NCI-H2227 (cell line): Measurements from ENCODE around the gene MELK.
"Not testable (repeated sequence)": the region's sequence is repeated elsewhere in the genome, so short reads cannot be mapped to it uniquely, and the experiment has no call there.

ENCODE experiments used
- DNase-seq: peaks from one replicate; lab custom pipeline; 2025; ENCODE audit not compliant: unreplicated experiment; lab: John Stamatoyannopoulos, UW

Gene MELK

DNA sequence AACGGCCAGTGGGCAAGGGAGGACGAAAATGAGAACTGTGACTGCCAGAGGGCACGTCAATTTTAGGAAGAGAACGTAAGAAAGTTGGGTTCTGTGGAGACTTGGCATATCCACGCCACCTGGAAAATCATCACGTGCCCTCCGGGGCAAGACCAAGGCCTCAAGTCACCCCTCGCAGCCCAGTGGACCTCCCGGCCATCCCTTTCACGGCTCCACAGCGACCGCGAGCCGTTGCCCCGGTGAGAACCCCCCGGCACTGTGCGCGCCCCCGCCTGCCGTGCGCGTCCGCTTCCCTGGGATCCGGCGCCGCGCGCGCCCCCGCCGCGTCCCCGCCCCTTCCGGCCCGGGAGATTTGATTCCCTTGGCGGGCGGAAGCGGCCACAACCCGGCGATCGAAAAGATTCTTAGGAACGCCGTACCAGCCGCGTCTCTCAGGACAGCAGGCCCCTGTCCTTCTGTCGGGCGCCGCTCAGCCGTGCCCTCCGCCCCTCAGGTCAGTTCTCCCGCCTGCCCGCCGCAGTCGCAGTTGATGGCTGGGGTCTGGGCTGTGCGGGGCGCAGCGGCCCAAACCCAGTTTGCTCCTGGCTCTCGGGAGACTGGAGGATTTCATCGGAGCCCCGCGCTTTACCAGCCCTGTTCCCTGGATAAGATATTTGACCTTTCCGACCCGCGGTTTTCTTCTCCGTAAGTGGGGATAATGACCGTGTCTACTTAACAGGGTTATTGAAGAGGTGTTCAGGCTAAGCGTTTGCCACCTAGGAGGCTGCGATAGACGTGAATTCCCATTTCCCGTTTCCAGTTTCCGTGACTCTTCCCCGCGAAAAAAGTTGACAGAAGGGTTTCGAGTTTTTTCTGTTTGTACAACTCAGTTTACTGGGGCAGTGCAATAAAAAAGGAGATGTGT lies at the start of gene MELK:
Gene MELK, plus strand, starts transcription at position 381 of the 904 bp plus-strand sequence. CDS start 8,787 bp downstream, outside the sequence.
- peak; percentile 89 for DNase-seq

DNA sequence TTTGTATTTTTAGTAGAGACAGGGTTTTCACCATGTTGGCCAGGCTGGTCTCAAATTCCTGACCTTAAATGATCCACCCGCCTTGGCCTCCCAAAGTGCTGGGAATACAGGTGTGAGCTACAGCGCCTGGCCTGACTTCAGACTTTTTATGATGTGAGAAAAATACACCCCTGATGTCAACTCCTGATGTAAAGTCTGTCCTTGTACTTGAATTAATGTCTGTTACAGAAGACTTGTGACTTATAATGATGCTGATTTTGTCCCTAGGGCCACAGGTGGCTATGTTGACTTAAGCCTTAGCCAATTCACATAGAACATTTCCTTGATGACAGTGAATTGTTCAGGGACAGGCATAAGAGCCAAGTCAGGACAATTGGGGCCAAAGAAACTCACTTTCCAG lies 42.5 kb upstream of the MELK start:
- DNase-seq, result no peak

DNA sequence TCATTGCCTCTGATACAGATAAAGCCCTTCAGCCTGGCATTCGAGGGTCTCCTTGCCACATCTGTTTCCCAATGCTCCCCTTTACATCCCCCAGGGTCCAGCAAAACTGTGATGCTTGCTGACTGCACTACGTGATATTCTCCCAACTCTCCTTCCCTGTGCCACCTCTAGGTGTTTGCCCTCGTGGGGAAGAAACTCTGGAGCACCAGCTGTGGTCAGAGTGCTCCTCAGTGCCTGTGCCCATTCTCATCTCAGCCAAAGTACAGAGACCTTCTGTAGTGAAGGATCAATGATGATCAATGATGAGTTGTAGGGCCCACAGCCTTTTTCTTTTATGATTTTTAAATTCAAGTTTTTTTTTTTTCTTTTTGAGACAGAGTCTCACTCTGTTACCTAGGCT lies 40.3 kb upstream of the MELK start:
- no peak for DNase-seq

DNA sequence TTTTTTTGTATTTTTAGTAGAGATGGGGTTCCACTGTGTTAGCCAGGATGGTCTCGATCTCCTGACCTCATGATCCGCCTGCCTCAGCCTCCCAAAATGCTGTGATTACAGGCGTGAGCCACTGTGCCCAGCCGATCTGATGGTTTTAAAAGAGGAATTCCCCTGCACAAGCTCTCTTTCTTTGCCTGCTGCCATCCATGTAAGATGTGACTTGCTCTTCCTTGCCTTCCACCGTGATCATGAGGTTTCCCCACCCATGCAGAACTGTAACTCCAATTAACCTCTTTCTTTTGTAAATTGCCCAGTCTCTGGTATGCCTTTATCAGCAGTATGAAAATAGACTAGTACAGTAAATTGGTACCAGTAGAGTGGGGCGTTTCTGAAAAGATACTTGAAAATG lies 39.0 kb upstream of the MELK start:
- not testable (repeated sequence) for DNase-seq

DNA sequence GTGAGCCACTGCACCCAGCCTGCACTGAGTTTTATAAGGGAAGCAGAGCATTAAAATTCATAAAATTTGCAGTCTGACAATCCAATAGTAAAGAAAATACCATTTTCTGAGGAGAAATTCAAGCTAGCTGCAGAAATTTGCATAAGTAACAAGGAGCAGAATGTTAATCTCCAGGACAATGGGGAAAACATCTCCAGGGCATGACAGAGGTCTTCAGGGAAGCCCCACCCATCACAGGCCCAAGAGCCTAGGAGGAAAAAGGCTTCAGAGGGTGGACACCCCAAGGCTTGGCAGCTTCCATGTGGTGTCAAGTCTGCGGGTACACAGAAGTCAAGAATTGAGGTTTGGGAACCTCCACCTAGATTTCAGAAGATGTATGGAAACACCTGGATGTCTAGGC lies 37.6 kb upstream of the MELK start:
- no peak for DNase-seq

DNA sequence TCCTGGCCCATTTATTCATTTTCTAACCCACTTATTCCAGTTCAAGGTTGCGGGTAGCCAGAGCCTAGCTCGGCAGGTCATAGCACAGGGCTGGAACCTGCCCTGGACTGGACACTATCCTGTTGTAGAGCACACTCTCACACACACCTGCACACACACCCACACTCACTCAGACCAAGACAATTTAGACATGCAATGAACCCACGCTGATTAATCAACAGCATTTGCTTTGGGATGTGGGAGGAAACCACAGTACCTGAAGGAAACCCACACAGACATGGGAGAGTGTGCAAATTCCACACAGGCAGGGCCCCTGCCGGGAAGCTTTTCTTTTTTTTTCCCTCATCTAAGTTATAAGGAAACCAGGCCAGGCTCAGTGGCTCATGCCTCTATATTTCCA lies 34.8 kb upstream of the MELK start:
- no peak for DNase-seq

DNA sequence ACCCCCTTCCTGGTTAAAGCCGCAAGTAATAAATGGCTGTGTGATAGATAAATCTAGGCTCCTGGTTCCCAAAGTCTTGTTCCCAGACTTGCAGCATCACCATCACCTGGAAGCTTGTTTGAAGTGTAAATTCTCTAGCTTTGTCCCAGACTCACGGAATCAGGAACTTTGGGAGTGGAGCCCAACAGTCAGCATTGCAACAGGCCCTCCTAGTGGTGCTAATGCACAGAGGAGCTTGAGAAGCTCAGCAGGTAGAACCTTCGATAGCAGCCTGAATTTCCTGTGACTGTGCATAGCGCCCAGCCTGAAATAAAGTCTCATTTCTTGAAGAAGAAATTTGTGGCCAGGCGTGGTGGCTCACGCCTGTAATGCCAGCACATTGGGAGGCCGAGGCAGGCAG lies 30.3 kb upstream of the MELK start:
- DNase-seq, result no peak

DNA sequence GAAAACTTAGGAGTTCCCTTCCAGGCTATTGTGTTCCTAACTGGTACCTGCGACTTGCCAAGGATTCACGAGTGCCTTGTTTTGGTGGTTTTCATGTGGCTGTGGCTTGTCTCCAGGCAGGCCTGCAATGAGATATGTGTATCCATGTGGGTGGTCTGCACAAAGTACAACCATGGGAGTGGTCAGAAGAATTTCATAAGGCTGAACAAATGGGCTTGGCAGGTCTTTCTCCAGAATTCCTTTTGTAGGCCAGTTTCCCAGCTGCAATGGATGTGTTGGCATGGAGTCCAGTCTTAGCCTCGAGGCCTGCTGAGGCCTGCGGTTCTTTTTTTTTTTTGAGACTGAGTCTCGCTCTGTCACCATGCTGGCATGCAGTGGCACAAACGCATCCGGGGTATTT lies 28.8 kb upstream of the MELK start:
- DNase-seq, result no peak

DNA sequence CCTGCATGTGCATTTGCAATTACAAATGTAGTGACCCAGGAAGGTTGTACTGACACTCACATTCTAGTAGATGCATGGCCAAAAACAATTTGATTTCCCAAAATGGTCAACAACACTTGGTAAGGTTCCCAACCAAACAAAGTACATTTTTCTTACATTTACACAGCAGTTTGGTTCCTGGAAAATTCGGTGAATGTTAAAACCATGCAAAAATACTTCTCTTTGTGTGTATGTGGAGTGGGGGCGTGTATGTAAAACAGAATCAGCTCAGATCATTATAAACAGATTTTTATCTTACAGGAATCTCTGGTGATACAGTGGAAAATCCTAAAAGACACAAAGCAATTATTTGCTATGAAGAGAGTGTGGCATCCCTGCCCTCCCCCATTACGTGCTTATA lies 25.1 kb upstream of the MELK start:
- DNase-seq, result no peak

DNA sequence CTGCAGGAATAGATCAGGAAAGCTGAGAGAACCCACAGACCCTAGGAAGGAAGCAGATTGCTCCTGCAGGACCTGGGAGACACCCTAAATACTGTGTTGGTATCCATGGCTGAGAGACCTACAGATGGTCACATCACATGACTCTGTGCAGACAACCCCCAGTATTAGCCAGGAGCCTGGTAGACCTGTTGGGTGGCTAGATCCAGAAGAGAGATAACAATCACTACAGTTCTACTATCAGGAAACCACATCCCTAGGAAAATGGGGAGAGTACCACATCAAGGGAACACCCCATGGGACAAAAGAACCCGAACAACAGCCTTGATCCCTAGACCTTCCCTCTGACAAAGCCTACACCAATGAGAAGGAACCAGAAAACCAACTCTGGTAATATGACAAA lies 24.2 kb upstream of the MELK start:
- DNase-seq, result no peak

DNA sequence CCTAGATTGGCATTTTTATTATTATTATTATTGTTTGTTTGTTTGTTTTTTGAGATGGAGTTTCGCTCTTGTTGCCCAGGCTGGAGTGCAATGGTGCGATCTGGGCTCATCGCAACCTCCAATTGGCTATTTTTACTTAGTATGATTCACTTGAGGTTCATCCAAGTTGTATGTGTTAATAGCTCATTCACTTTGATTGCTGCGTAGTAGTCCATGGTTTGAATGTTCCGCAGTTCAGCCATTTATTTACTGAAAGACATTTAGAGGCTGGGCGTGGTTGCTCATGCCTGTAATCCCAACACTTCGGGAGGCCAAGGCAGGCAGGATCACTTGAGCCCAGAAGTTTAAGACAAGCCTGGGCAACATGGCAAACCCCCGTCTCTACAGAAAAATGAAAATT lies 22.6 kb upstream of the MELK start:
- DNase-seq, result no peak

DNA sequence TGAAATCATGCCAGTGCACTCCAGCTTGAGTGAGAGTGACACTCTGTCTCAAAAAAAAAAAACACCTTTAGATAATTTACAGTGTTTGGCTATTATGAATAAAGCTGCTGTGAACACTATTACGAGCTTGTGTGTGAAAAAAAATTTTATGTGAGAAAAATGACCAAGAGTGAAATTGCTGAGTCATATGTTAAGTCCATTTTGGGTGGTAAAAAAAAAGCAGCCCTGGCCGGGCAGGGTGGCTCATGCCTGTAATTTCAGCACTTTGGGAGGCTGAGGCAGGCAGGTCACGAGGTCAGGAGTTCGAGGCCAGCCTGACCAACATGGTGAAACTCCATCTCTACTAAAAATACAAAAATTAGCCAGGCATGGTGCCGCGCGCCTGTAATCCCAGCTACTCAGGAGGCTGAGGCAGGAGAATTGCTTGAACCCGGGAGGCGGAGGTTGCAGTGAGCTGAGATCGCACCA lies 22.0 kb upstream of the MELK start:
- DNase-seq, result not testable (repeated sequence)

DNA sequence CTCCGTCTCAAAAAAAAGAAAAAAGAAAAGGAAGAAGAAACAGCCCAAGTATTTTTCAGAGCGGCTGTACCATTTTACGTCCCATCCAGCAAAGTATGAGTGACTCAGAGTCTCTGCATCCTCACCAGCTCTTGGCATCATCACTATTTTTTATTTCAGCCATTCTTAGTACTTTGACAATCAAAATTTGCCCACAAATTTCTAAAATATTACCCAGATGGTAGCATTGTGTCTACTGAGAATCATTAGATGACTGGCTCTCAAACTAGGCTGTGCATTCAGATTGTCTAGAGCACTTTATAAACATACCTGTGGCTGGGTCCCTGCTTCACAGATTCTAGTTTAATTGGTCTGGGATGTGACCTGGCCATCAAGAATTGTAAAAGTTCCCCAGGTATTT lies 21.6 kb upstream of the MELK start:
- DNase-seq, result no peak

DNA sequence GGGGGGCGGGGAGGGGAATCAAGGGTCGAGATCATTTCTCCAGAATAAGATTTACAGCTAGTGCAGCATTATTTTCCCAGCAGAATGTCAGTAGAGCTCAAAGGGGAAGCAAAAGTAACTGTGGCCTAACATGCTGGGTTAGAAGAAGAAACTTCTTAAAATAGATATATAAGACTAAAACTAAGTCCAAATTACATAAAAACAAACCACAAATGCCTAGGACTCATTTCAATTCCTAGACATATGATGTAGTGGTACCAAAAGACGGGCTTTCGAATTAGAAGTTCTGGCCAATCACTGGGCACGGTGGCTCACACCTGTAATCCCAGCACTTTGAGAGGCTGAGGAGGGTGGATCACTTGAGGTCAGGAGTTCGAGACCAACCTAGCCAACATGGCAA lies 20.8 kb upstream of the MELK start:
- no peak for DNase-seq

DNA sequence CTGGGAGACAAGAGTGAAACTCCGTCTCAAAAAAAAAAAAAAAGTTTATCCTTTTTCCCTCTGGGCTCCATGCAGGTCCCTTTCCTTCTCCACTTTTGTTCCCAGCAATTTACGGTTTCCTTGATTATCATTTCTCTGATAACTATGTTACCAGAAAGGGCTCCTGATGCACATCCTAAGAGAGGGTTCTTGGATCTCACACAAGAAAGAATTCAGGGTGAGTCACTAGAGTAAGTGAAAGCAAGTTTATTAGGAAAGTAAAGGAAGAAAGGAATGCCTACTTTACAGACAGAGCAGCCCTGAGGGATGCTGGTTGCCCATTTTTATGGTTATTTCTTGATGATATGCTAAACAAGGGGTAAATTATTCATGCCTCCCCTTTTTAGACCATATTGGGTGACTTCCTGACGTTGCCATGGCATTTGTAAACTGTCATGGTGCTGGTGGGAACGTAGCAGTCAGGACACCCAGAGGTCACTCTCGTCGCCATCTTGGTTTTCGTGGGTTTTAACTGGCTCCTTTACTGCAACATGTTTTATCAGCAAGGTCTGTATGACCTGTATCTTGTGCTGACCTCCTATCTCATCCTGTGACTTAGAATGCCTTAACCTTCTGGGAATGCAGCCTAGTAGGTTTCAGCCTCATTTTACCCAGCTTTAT lies 13.5 kb upstream of the MELK start:
- no peak for DNase-seq

DNA sequence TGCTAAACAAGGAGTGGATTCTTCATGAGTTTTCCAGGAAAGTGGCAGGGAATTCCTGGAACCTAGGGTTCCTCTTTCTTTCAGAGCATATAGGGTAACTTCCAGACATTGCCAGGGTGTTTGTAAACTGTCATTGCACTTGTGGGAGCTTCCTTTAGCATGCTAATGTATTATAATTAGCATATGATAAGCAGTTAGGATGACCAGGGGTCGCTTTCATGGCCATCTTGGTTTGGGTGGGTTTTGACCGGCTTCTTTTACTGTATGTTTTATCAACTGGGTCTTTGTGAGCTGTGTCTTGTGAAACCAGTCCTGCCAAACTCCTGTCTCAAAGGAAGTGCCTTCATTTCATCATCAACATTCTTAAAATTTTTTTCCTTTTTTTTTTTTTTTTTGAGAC lies 11.9 kb upstream of the MELK start:
- DNase-seq, result no peak

DNA sequence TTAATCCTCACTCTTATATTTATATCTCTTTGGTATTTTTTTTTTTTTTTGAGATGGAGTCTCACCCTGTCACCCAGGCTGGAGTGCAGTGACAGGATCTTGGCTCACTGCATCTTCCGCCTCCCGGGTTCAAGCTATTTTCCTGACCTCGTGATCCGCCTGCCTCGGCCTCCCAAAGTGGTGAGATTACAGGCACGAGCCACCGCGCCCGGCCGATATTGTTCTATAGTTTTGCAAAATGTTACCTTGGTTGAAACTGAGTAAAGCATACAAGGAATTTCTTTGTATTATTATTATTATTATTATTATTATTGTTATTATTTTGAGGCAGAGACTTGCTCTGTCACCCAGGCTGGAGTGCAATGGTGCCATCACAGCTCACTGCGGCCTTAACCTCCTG lies 9.9 kb upstream of the MELK start:
- DNase-seq, result not testable (repeated sequence)

DNA sequence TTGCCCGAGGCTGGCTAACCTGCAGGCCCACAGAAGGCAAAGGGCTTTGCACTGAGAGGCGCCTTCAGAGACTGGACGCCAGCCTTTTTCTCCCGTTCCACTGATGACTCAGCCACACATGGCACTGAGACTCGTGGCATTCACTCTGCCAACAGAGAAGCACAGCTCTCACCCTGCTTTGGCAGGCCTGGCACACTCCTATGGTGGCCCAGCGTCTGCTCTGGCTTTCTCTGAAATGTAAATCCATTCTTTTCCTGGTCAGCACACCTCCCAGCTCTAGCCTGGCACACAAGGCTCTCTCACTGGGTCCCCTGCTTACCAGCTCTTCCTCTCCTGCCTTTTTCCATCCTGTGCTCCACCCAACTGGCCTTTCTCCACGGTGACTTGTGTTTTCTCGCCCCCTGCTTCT lies 5.9 kb upstream of the MELK start:
- no peak for DNase-seq

DNA sequence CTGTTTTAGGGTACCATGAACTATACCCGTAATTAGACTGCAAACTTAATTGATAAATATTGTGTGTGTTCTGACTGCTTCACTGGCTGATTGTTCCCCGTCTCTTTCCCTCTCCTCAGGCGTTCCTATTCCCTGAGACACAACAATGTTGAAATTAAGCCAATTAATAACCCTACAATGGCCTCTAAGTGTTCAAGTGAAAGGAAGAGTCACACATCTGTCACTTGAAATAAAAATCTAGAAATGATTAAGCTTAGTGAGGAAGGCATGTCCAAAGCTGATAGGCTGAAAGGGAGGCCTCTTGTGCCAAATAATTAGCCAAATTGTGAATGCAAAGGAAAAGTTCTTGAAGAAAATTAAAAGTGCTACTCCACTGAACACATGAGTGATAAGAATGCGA lies 4.0 kb upstream of the MELK start:
- not testable (repeated sequence) for DNase-seq

DNA sequence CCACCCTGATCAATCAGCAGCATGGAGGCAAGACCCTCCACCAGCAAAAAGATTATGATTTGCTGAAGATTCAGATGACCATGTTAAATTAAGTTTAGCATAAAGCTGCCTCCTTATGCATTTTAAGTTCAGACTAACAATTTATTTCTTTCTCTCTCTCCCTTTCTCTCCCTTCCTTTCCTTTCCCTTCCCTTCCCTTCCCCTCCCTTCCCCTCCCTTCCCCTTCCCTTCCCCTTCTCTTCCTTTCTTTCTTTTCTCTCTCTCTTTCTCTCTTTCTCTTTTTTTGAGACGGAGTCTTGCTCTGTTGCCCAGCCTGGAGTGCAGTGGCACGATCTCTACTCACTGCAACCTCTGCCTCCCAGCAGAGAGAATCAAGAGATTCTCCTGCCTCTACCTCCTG lies 1.4 kb upstream of the MELK start:
- no peak for DNase-seq

DNA sequence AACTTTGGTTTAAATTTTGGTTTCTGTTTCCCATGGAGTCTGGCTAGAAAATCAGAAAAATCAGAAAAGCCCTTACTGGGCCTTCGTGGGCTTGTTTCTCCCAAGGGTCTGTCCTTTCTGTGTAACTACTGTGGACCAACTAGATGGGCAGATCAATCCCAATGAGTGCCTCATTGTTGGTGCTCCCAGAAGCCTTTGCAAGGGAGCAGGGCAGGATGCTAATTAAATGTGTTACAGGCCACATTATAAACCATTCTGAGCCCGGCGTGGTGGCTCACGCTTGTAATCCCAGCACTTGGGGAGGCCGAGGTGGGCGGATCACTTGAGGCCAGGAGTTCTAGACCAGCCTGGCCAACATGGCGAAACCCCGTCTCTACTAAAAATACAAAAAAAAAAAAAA lies 1.4 kb downstream of the MELK start:
- not testable (repeated sequence) for DNase-seq

DNA sequence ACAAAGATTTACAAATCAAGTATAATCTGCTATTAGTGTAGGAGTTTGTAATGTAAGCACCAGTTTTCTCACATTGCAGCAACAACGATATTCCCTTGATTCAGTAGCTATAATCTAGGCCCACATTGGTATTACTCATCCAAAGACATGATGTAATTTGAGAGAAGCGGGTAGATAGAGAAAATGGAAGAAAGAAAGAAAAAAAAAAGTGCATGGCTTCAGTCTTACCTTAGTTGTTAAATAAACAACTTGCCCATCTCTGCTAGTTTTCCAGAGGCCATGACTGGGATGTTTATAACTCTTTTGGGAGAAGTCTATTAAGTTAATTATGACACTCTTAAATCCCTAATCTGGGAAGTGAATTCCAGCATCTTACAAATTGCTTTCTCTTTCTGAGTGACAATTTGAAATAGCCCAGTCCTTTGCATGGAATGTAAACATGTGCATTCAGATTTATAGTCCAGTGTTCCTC lies 2.8 kb downstream of the MELK start:
- no peak for DNase-seq
